Mesenchymal stem cell (in vitro differentiated cells and primary cell): ENCODE data around the gene FAM98A.

Experiments
- DNase-seq: peaks from one replicate; pipeline ENCODE4 v3.0.0-alpha.2; 2013
- H2AFZ ChIP-seq: one replicate; pipeline ENCODE4 v1.6.1; 2013; ENCODE audit warnings: low read depth, mild to moderate bottlenecking, control low read depth, inconsistent platforms, low read length, moderate library complexity
- H2AK5ac ChIP-seq: 2 replicates; pipeline ENCODE4 v1.6.1; 2013; ENCODE audit warnings: low read length, moderate library complexity, mild to moderate bottlenecking, inconsistent platforms; ENCODE audit not compliant: severe bottlenecking
- H2BK120ac ChIP-seq: one replicate; pipeline ENCODE4 v1.6.1; 2013; ENCODE audit warnings: low read depth, mild to moderate bottlenecking, inconsistent platforms, low read length, moderate library complexity
- H2BK12ac ChIP-seq, 2 experiments: one replicate each; pipeline ENCODE4 v1.6.1; 2013; ENCODE audit warnings: inconsistent platforms in 2 of 2, low read length in 2 of 2, mild to moderate bottlenecking in 2 of 2, moderate library complexity in 2 of 2, control low read depth in 1 of 2
- H2BK15ac ChIP-seq: one replicate; pipeline ENCODE4 v1.6.1; 2013; ENCODE audit warnings: mild to moderate bottlenecking, low read depth, inconsistent platforms; ENCODE audit not compliant: poor library complexity, severe bottlenecking
- H2BK5ac ChIP-seq: 2 replicates; pipeline ENCODE4 v1.6.1; 2013; ENCODE audit warnings: low read depth, mild to moderate bottlenecking, low read length, control low read depth, inconsistent platforms; ENCODE audit not compliant: poor library complexity, severe bottlenecking
- H3K14ac ChIP-seq, 2 experiments: one replicate each; pipeline ENCODE4 v1.6.1; 2013; ENCODE audit warnings: inconsistent platforms in 2 of 2, low read length in 2 of 2, control low read depth in 1 of 2, mild to moderate bottlenecking in 1 of 2, moderate library complexity in 1 of 2
- H3K18ac ChIP-seq, 2 experiments: one replicate each; pipeline ENCODE4 v1.6.1; 2013; ENCODE audit warnings: inconsistent platforms in 2 of 2, low read length in 2 of 2, control low read depth in 1 of 2, low read depth in 1 of 2, mild to moderate bottlenecking in 1 of 2
- H3K23ac ChIP-seq, 2 experiments: one replicate each; pipeline ENCODE4 v1.6.1; 2013; ENCODE audit warnings: inconsistent platforms in 2 of 2, low read length in 2 of 2, mild to moderate bottlenecking in 2 of 2, moderate library complexity in 2 of 2, control low read depth in 1 of 2
- H3K27ac ChIP-seq: 2 replicates; pipeline ENCODE4 v1.5.1; 2013; ENCODE audit warnings: mild to moderate bottlenecking, moderate library complexity, low read length, control low read depth, inconsistent platforms; ENCODE audit not compliant: poor library complexity, severe bottlenecking
- H3K27me3 ChIP-seq, 2 experiments: 2 replicates each; pipeline versions ENCODE4 v1.6.1 to v1.7.0; 2013; ENCODE audit warnings: low read length in 2 of 2, mild to moderate bottlenecking in 2 of 2, moderate library complexity in 2 of 2, control low read depth in 1 of 2, inconsistent platforms in 1 of 2; ENCODE audit not compliant: control insufficient read depth in 1 of 2, insufficient read depth in 1 of 2
- H3K36me3 ChIP-seq, 2 experiments: 2 replicates each; pipeline versions ENCODE4 v1.6.1 to v1.7.0; 2013; ENCODE audit warnings: low read length in 2 of 2, control low read depth in 1 of 2, inconsistent platforms in 1 of 2, low read depth in 1 of 2, mild to moderate bottlenecking in 1 of 2; ENCODE audit not compliant: insufficient read depth in 2 of 2, control insufficient read depth in 1 of 2
- H3K4ac ChIP-seq, 2 experiments: one replicate each; pipeline ENCODE4 v1.6.1; 2013; ENCODE audit warnings: inconsistent platforms in 2 of 2, low read length in 2 of 2, mild to moderate bottlenecking in 2 of 2, moderate library complexity in 2 of 2, control low read depth in 1 of 2, low read depth in 1 of 2
- H3K4me1 ChIP-seq: 2 replicates; pipeline ENCODE4 v1.6.1; 2013; ENCODE audit warnings: low read depth, low read length, control low read depth; ENCODE audit not compliant: control insufficient read depth, insufficient read depth
- H3K4me2 ChIP-seq: 2 replicates; pipeline ENCODE4 v1.6.1; 2013; ENCODE audit warnings: low read length, mild to moderate bottlenecking, inconsistent platforms; ENCODE audit not compliant: poor library complexity, severe bottlenecking
- H3K4me3 ChIP-seq, 2 experiments: 2 replicates each; pipeline versions ENCODE4 v1.5.1 to v1.7.0; 2013; ENCODE audit warnings: low read length in 2 of 2, mild to moderate bottlenecking in 2 of 2, control low read depth in 1 of 2, low read depth in 1 of 2; ENCODE audit not compliant: insufficient read depth in 1 of 2
- H3K79me1 ChIP-seq: replicated peaks from 2 replicates; pipeline ENCODE4 v1.6.1; 2013; ENCODE audit warnings: mild to moderate bottlenecking, control low read depth, low read length, inconsistent platforms; ENCODE audit not compliant: poor library complexity, severe bottlenecking
- H3K9ac ChIP-seq: 2 replicates; pipeline ENCODE4 v1.7.0; 2013; ENCODE audit warnings: mild to moderate bottlenecking, low read length, moderate library complexity
- H3K9me3 ChIP-seq: 2 replicates; pipeline ENCODE4 v1.7.0; 2013; ENCODE audit warnings: mild to moderate bottlenecking, low read length; ENCODE audit not compliant: control insufficient read depth
- H4K8ac ChIP-seq: one replicate; pipeline ENCODE4 v1.6.1; 2013; ENCODE audit warnings: inconsistent platforms, mild to moderate bottlenecking, low read length, moderate library complexity
- H4K91ac ChIP-seq: one replicate; pipeline ENCODE4 v1.6.1; 2013; ENCODE audit warnings: mild to moderate bottlenecking, low read length, inconsistent platforms
- WGBS: methylation state at CpG from one replicate; pipeline ENCODE4 v1.1.7; 2013; ENCODE audit warnings: mixed read lengths; 5-methylcytosine and 5-hydroxymethylcytosine counted together

Gene FAM98A

GRCh38 chr2:33614190-33614589 is 15.1 kb upstream of the FAM98A start:
- no peaks in the 10 kb centered on the region for H3K27me3 ChIP-seq
- H3K18ac ChIP-seq: no peak overlapping the region
- H2BK15ac ChIP-seq: no peak overlapping the region
- H3K14ac ChIP-seq: no peak overlapping the region
- H2AK5ac ChIP-seq: no peak overlapping the region
- H3K9ac ChIP-seq: no peak overlapping the region
- no peaks in the 10 kb centered on the region for H3K4me1 ChIP-seq
- H3K23ac ChIP-seq: no peak overlapping the region
- H3K4ac ChIP-seq: no peak overlapping the region
- DNase-seq: no peak
- H2AFZ ChIP-seq: no peak overlapping the region
- H2BK5ac ChIP-seq: no peak overlapping the region
- H2BK120ac ChIP-seq: no peak overlapping the region
- H3K4me2 ChIP-seq: no peak overlapping the region
- H3K27ac ChIP-seq: no peak overlapping the region
- H3K79me1 ChIP-seq: no peaks in the 10 kb centered on the region
- peaks cover 7% of the 10 kb centered on the region for H3K9me3 ChIP-seq
- H3K36me3 ChIP-seq: no peaks in the 10 kb centered on the region
- no peak overlapping the region for H2BK12ac ChIP-seq
- no peak overlapping the region for H4K8ac ChIP-seq
- no peak overlapping the region for H4K91ac ChIP-seq
- no peak overlapping the region for H3K4me3 ChIP-seq

- no peak overlapping the region for H4K91ac ChIP-seq
- WGBS: 80% methylated on average over 1 of the region's 2 CpGs
Observed at GRCh38 chr2:33607905-33608304, 8.8 kb upstream of the FAM98A start.

GRCh38 chr2:33607251-33607721 is 8.2 kb upstream of the FAM98A start:
- no peak overlapping the region for H3K4ac ChIP-seq
- no peak overlapping the region for H3K27ac ChIP-seq
- H3K9me3 ChIP-seq: no peaks in the 10 kb centered on the region
- no peak overlapping the region for H2BK12ac ChIP-seq
- H3K79me1 ChIP-seq: no peaks in the 10 kb centered on the region
- H3K36me3 ChIP-seq: no peaks in the 10 kb centered on the region
- H3K14ac ChIP-seq: no peak overlapping the region
- no peak overlapping the region for H2AFZ ChIP-seq
- no peak overlapping the region for H2AK5ac ChIP-seq
- H2BK15ac ChIP-seq: no peak overlapping the region
- no peak overlapping the region for H2BK5ac ChIP-seq
- no peak overlapping the region for H3K9ac ChIP-seq
- WGBS: 62% methylated on average over 3 of the region's 4 CpGs
- H3K23ac ChIP-seq: no peak overlapping the region
- peaks cover 3% of the 10 kb centered on the region for H3K4me1 ChIP-seq
- no peaks in the 10 kb centered on the region for H3K27me3 ChIP-seq
- no peak overlapping the region for H4K8ac ChIP-seq
- no peak overlapping the region for H2BK120ac ChIP-seq
- H3K4me3 ChIP-seq: no peak overlapping the region
- DNase-seq: no peak
- no peak overlapping the region for H3K4me2 ChIP-seq
- no peak overlapping the region for H3K18ac ChIP-seq
- H4K91ac ChIP-seq: no peak overlapping the region

More at GRCh38 chr2:33607905-33608304, 8.8 kb upstream of the FAM98A start:
- Histone ChIP-seq H3K27ac (no peak overlapping the region), H2BK5ac (no peak overlapping the region), H3K23ac (no peak overlapping the region), H3K79me1 (no peaks in the 10 kb centered on the region), H2BK15ac (no peak overlapping the region), H3K14ac (no peak overlapping the region), H3K4ac (no peak overlapping the region), H3K4me2 (no peak overlapping the region), H3K9me3 (no peaks in the 10 kb centered on the region), H2AFZ (no peak overlapping the region), H4K8ac (no peak overlapping the region), H3K9ac (no peak overlapping the region), H3K4me3 (no peak overlapping the region), H3K4me1 (peaks cover 3% of the 10 kb centered on the region), H2BK120ac (no peak overlapping the region), H3K36me3 (no peaks in the 10 kb centered on the region), H3K18ac (no peak overlapping the region), H2AK5ac (no peak overlapping the region), H2BK12ac (no peak overlapping the region), H3K27me3 (no peaks in the 10 kb centered on the region)
- DNase-seq: no peak

GRCh38 chr2:33606622-33607021 is 7.5 kb upstream of the FAM98A start:
- WGBS: 96% methylated on average over 5 of the region's 7 CpGs
- Histone ChIP-seq H3K9ac (no peak overlapping the region), H3K36me3 (no peaks in the 10 kb centered on the region), H3K27ac (no peak overlapping the region), H3K18ac (no peak overlapping the region), H3K4me2 (no peak overlapping the region), H3K27me3 (no peaks in the 10 kb centered on the region), H2AK5ac (no peak overlapping the region), H3K79me1 (no peaks in the 10 kb centered on the region), H2BK12ac (no peak overlapping the region), H2BK5ac (no peak overlapping the region), H4K91ac (no peak overlapping the region), H3K14ac (no peak overlapping the region), H3K4me1 (peaks cover 3% of the 10 kb centered on the region), H2BK15ac (no peak overlapping the region), H4K8ac (no peak overlapping the region), H3K9me3 (no peaks in the 10 kb centered on the region), H2BK120ac (no peak overlapping the region), H3K4me3 (no peak overlapping the region), H3K4ac (no peak overlapping the region), H3K23ac (no peak overlapping the region), H2AFZ (no peak overlapping the region)
- no peak for DNase-seq
